Right ventricle myocardium inferior (tissue), 1 donor: ENCODE results near the gene SYT13. TPM values are rescaled to one million over a fixed set of nuclear protein-coding genes. Genes with fewer than 3 reads are reported as not detected.

Source experiments
- ATAC-seq: fragments of 200-7000 bp; cut with Tn5 transposase; one replicate; pipeline ENCODE4 v1.9.1; 2020; ENCODE audit warnings: mild to moderate bottlenecking, moderate library complexity
- DNase-seq: peaks from one replicate; pipeline ENCODE4 v3.0.0; 2021; ENCODE audit errors: missing footprints
- intact Hi-C: fragments of 100-400 bp; cut with DNase I; formaldehyde crosslinking; loops from one replicate; pipeline ENCODE4 v1.11.0; 2022
- total RNA-seq: library from RNA; stranded (reverse); fragmentation: NEBNext Ultra II Directional; extraction: Animal tissue kit (Norgen Biotek cat#: 25700); gene quantifications from one replicate; pipeline ENCODE4 v1.2.1, GENCODE V29; 2021
- donor health status: DM: no; HTN: yes; CAD: no; lungs with severe emphysema.

SYT13 gene
- total RNA-seq, 1 donor from 2014 or later: 7.0 TPM

GRCh38 chr11:45233121-45233803 lies 52.9 kb downstream of the SYT13 start:
- intact Hi-C loops: loop anchor here (5.0 kb wide), 1 partner anchor 121 kb away; no protein-coding TSS in a partner anchor

GRCh38 chr11:45232341-45233080 lies 53.6 kb downstream of the SYT13 start:
- intact Hi-C loops: loop anchor here (5.0 kb wide), 1 partner anchor 120 kb away; no protein-coding TSS in a partner anchor
- DNase-seq: no peak
- no peak for ATAC-seq

More at GRCh38 chr11:45233121-45233803, 52.9 kb downstream of the SYT13 start:
- ATAC-seq: peak; percentile 66
- no peak for DNase-seq

GRCh38 chr11:45229401-45230020 lies 56.6 kb downstream of the SYT13 start:
- intact Hi-C loops: loop anchor here (5.0 kb wide), 1 partner anchor 117 kb away; no protein-coding TSS in a partner anchor
- DNase-seq: no peak
- ATAC-seq: no peak

- DNase-seq (no peak), ATAC-seq (no peak)
- intact Hi-C loops: no loop called here
Measured at GRCh38 chr11:45227836-45228235, 58.3 kb downstream of the SYT13 start.

- no peak for ATAC-seq
- DNase-seq: no peak
- intact Hi-C loops: no loop called here
Measured at GRCh38 chr11:45226901-45227300, 59.2 kb downstream of the SYT13 start.

GRCh38 chr11:45225961-45226871 lies 59.9 kb downstream of the SYT13 start:
- no peak for ATAC-seq
- DNase-seq: no peak
- intact Hi-C loops: no loop called here

- DNase-seq (no peak), ATAC-seq (no peak)
- intact Hi-C loops: no loop called here
Measured at GRCh38 chr11:45225277-45225676, 60.9 kb downstream of the SYT13 start.

- intact Hi-C loops: no loop called here
- no peak for ATAC-seq
Measured at GRCh38 chr11:45224766-45225165, 61.4 kb downstream of the SYT13 start.

GRCh38 chr11:45223496-45223895 lies 62.6 kb downstream of the SYT13 start:
- DNase-seq: no peak
- ATAC-seq: no peak
- intact Hi-C loops: no loop called here

More at GRCh38 chr11:45224766-45225165, 61.4 kb downstream of the SYT13 start:
- DNase-seq: no peak

GRCh38 chr11:45219411-45219810 lies 66.7 kb downstream of the SYT13 start:
- intact Hi-C loops: no loop called here
- ATAC-seq: no peak

GRCh38 chr11:45218705-45219104 lies 67.4 kb downstream of the SYT13 start:
- ATAC-seq (no peak), DNase-seq (no peak)
- intact Hi-C loops: no loop called here

More at GRCh38 chr11:45219411-45219810, 66.7 kb downstream of the SYT13 start:
- DNase-seq: no peak

GRCh38 chr11:45217991-45218390 lies 68.2 kb downstream of the SYT13 start:
- ATAC-seq: no peak
- DNase-seq: no peak
- intact Hi-C loops: no loop called here

GRCh38 chr11:45216901-45217300 lies 69.2 kb downstream of the SYT13 start:
- ATAC-seq (no peak), DNase-seq (no peak)
- intact Hi-C loops: no loop called here

- intact Hi-C loops: no loop called here
- ATAC-seq: no peak
- DNase-seq: no peak
Measured at GRCh38 chr11:45216031-45216430, 70.1 kb downstream of the SYT13 start.

- no peak for ATAC-seq
- no peak for DNase-seq
- intact Hi-C loops: no loop called here
Measured at GRCh38 chr11:45215098-45215865, 70.9 kb downstream of the SYT13 start.

- DNase-seq: no peak
- intact Hi-C loops: no loop called here
- no peak for ATAC-seq
Measured at GRCh38 chr11:45213717-45214116, 72.4 kb downstream of the SYT13 start.

- DNase-seq (no peak), ATAC-seq (no peak)
- intact Hi-C loops: no loop called here
Measured at GRCh38 chr11:45213316-45213665, 72.8 kb downstream of the SYT13 start.
